Neuronal stem cell (in vitro differentiated cells): ENCODE results near the gene DNAJC27. TPM values are rescaled to one million over a fixed set of nuclear protein-coding genes. Genes with fewer than 3 reads are reported as not detected.

Experiments used
- small RNA-seq: library from polyadenylated mRNA; stranded (forward); fragments of <200 nt; extraction: miRNeasy Mini kit (QIAGEN cat#:217004); gene quantifications from one replicate; pipeline ENCODE3, GENCODE V24; 2013; ENCODE audit not compliant: insufficient read depth

DNAJC27 gene

Small RNA genes within 50 kb of the gene (small RNA-seq; reads per million reads assigned to genes)
- gene AC013267.1: not detected
- not detected for gene RF00016
- gene RF00019: not detected
